ENCODE results near the gene UPK2. TPM values are rescaled to one million over a fixed set of nuclear protein-coding genes. Genes with fewer than 3 reads are reported as not detected.
A peak's percentile ranks its signal among the peaks of the same experiment; 100 is the strongest.

UPK2 gene
- total RNA-seq, 2 experiments from 2014 or later, result not detected

DNA sequence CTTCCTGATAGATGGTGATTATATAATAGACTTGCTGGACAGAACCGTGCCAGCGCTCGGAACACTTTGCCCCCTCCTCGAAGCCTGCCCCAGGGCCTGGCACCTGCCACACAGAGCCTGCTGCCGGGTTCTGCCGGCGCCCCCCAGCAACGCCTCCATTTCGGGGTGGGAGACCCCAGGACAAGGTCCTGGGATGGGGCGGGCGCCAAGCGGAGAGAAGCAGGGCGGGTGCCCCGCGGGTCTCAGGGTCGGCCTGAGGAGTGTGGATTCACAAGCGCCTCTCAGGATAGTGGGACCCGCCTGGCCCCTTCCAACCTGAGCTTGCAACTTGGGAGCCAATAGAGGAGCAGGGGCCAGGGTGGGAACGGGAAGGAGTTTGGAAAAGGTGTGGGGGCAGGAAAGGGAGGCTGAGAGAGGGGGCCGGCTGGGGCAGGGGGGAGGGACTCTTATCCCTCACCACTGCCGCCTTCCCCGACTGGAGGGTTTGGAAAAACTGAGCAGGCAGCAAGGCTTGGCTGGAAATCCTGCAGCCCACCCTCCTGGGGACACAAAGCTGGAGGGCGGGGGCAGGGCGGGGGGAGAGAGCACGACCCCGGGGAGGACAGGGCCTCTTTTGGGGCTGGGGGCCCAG lies 27.1 kb upstream of the UPK2 start:
- Mint-ChIP-seq H3K9me3 (ENCODE audit: insufficient read depth) (no peaks in the 10 kb centered on the region), H3K27me3 (ENCODE audit: low read depth) (no peaks in the 10 kb centered on the region), H3K4me3 (peak overlapping the region; percentile 98), H3K36me3 (ENCODE audit: low read depth) (peaks cover 5% of the 10 kb centered on the region), H3K4me1 (ENCODE audit: low read depth) (peaks cover 47% of the 10 kb centered on the region), H3K27ac (peak overlapping the region; percentile 99)
- ATAC-seq, result peak; percentile 18
- CTCF ChIA-PET, result interaction anchor here (0.9 to 4.9 kb wide), 9 partner anchors 11 to 269 kb away, joined by 3 to 59 read pairs (median 4); partner anchors contain the start of genes DDX6, RPS25 and TRAPPC4
- peak; percentile 59 for DNase-seq
- POLR2A ChIA-PET, result interaction anchor here (0.5 to 4.3 kb wide), 10 partner anchors 11 to 253 kb away, joined by 3 to 43 read pairs (median 4); partner anchors contain the start of gene DDX6

DNA sequence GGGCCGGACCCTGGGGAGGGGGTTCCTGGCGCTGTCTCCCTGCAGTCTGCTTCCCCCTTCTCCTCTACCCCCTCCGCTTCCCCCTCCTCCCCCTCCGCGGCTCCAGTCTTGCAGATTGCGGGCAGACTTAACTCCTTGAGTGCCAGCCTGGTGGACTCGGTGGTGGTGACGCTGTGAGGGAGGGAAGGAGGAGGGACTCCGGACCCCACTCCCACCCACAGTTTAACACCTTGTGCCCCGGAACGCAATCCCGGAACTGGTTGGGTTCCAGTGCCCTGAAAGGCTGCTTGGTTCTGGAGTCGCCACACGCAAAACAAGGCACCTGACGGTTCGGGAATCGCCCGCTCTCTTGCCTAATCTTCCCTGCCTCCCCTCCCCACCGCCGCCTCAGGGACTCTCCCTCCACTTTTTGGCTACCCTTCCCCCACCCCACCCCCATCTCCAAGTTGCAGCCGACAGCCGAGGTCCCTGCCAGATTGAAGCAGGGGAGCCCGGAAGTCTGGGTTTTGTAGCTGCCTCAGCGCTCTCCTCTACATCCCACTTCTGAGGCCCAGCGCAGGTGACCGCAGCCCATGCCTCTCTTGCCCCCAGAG lies 26.5 kb upstream of the UPK2 start:
- POLR2A ChIA-PET, result interaction anchor here (0.5 to 4.3 kb wide), 11 partner anchors 11 to 252 kb away, joined by 3 to 43 read pairs (median 9); partner anchors contain the start of genes DDX6 and HINFP
- H3K4me1 Mint-ChIP-seq (ENCODE audit: low read depth), result peaks cover 47% of the 10 kb centered on the region
- no peaks in the 10 kb centered on the region for H3K36me3 Mint-ChIP-seq (ENCODE audit: low read depth)
- peak overlapping the region; percentile 99 for H3K27ac Mint-ChIP-seq
- H3K4me3 Mint-ChIP-seq, result peak overlapping the region; percentile 98
- CTCF ChIA-PET, result interaction anchor here (0.7 to 4.9 kb wide), 25 partner anchors 12 to 270 kb away, joined by 3 to 61 read pairs (median 4); partner anchors contain the start of genes DDX6, RPS25, SLC37A4 and TRAPPC4
- no peaks in the 10 kb centered on the region for H3K9me3 Mint-ChIP-seq (ENCODE audit: insufficient read depth)
- no peaks in the 10 kb centered on the region for H3K27me3 Mint-ChIP-seq (ENCODE audit: low read depth)
- DNase-seq, result peak; percentile 91
- peak; percentile 21 for ATAC-seq

DNA sequence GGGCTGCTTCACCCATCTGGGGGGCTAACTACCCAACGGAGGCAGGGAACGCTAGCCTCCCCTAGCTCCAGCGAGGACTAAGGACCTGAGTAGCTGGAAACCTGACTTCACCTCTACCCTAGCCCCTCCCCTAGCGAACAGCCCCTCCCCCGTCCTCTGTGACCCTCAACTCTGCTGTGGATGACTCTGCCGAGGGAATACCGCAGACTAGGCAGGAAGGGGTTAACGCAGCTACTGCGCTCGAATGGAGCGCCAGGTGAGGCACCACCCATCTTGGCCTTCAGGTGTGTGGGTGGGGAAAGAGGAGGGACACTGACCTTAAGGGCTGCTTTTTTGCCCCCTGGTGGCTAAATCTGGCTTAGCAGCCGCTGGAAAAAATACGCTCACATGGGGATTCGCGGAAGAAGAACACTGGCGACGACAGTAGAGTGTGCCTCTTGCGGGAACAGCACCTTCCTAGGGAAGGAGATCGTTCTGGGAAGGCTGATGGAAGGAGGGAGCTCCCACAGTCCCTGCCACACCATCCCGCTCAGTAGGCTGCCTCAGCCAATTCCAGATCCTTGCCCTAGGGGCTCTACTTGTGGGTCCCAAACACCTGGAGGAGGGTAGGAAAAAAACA lies 25.9 kb upstream of the UPK2 start:
- Mint-ChIP-seq H3K9me3 (ENCODE audit: insufficient read depth) (no peaks in the 10 kb centered on the region), H3K36me3 (ENCODE audit: low read depth) (no peaks in the 10 kb centered on the region), H3K4me1 (ENCODE audit: low read depth) (peaks cover 47% of the 10 kb centered on the region), H3K27me3 (ENCODE audit: low read depth) (no peaks in the 10 kb centered on the region), H3K4me3 (peak overlapping the region; percentile 98), H3K27ac (peak overlapping the region; percentile 99)
- CTCF ChIA-PET, result interaction anchor here (0.7 to 4.9 kb wide), 28 partner anchors 11 to 271 kb away, joined by 3 to 61 read pairs (median 4); partner anchors contain the start of genes CXCR5, DDX6, RPS25 and SLC37A4
- ATAC-seq (peak; percentile 21), DNase-seq (peak; percentile 93)
- POLR2A ChIA-PET, result interaction anchor here (0.8 to 4.3 kb wide), 10 partner anchors 10 to 191 kb away, joined by 3 to 43 read pairs (median 10); partner anchors contain the start of genes DDX6 and HINFP

DNA sequence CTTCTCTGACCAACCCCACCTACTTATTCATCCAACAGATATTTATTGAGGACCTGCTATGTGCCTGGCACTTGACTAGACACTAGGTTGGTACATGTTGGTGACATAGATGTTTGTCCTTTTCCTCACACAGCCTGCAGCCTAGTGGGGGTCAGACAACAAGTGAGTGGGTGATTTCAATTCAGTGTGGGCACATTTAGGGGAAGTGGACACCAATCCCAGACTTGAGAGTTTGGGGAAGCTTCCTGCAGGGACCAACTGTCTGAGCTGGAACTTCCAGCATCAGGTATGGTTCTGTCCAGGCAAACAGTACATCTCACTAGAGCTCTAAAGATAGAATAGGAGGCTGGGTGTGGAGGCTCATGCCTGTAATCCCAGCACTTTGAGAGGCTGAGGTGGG lies 24.5 kb upstream of the UPK2 start:
- ChIA-PET POLR2A (interaction anchor here (3.9 to 4.3 kb wide), 2 partner anchors 19 to 140 kb away, joined by 19 to 43 read pairs; partner anchors contain the start of gene DDX6), CTCF (interaction anchor here (0.7 to 4.0 kb wide), 7 partner anchors 10 to 242 kb away, joined by 3 to 61 read pairs (median 12); no protein-coding TSS in a partner anchor)
- H3K27ac Mint-ChIP-seq, result no peak overlapping the region
- H3K4me3 Mint-ChIP-seq, result peak overlapping the region; percentile 98
- H3K27me3 Mint-ChIP-seq (ENCODE audit: low read depth), result no peaks in the 10 kb centered on the region
- no peaks in the 10 kb centered on the region for H3K36me3 Mint-ChIP-seq (ENCODE audit: low read depth)
- ATAC-seq (no peak), DNase-seq (no peak)
- H3K4me1 Mint-ChIP-seq (ENCODE audit: low read depth), result peaks cover 42% of the 10 kb centered on the region
- no peaks in the 10 kb centered on the region for H3K9me3 Mint-ChIP-seq (ENCODE audit: insufficient read depth)

DNA sequence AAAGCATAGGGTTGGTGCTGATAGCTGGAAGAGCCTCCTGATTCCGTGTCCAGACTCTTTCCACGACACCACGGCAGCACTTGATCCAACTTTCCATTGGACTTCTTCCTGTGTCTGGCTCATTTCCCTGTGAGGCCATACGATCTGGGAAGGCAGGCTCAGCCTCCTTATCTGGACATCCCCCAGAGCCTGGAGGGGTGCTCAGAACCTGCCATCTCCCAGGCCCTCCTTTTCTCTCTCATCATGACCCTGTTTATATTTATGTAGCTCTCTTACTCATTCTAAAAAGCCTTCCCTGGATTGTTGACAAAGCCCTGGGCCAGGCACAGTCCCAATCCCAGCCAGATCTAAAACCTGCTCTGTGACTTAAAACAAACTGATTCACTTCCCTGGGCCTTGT lies 22.6 kb upstream of the UPK2 start:
- CTCF ChIA-PET, result no interaction called here
- ATAC-seq (no peak), DNase-seq (no peak)
- Mint-ChIP-seq H3K27me3 (ENCODE audit: low read depth) (no peaks in the 10 kb centered on the region), H3K4me1 (ENCODE audit: low read depth) (peaks cover 25% of the 10 kb centered on the region), H3K27ac (no peak overlapping the region), H3K36me3 (ENCODE audit: low read depth) (no peaks in the 10 kb centered on the region), H3K9me3 (ENCODE audit: insufficient read depth) (no peaks in the 10 kb centered on the region), H3K4me3 (no peak overlapping the region)
- POLR2A ChIA-PET, result no interaction called here

DNA sequence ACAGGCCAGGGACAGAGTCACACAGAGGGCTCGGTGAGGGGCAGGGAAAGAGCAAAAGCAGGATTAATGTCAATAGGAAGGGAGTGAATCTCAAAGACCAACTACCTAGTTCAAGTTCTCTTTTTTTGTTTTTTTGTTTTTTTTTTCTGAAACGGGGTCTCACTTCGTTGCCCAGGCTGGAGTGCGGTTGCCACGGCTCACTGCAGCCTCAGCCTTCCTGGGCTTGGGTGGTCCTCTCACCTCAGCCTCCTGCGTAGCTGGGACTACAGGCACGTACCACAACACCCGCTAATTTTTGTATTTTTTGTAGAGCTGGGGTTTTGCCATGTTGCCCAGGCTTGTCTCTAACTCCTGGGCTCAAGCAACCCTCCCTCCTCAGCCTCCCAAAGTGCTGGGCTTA lies 20.7 kb upstream of the UPK2 start:
- Mint-ChIP-seq H3K27me3 (ENCODE audit: low read depth) (no peaks in the 10 kb centered on the region), H3K27ac (no peak overlapping the region), H3K9me3 (ENCODE audit: insufficient read depth) (no peaks in the 10 kb centered on the region), H3K4me1 (ENCODE audit: low read depth) (peaks cover 34% of the 10 kb centered on the region), H3K4me3 (no peak overlapping the region), H3K36me3 (ENCODE audit: low read depth) (no peaks in the 10 kb centered on the region)
- ATAC-seq (no peak), DNase-seq (no peak)
- ChIA-PET POLR2A (interaction anchor here (1.0 kb wide), 1 partner anchor 25 kb away, joined by 3 read pairs; no protein-coding TSS in a partner anchor), CTCF (interaction anchor here (0.9 to 2.4 kb wide), 5 partner anchors 9 to 246 kb away, joined by 3 to 12 read pairs (median 4); partner anchors contain the start of gene UPK2)

DNA sequence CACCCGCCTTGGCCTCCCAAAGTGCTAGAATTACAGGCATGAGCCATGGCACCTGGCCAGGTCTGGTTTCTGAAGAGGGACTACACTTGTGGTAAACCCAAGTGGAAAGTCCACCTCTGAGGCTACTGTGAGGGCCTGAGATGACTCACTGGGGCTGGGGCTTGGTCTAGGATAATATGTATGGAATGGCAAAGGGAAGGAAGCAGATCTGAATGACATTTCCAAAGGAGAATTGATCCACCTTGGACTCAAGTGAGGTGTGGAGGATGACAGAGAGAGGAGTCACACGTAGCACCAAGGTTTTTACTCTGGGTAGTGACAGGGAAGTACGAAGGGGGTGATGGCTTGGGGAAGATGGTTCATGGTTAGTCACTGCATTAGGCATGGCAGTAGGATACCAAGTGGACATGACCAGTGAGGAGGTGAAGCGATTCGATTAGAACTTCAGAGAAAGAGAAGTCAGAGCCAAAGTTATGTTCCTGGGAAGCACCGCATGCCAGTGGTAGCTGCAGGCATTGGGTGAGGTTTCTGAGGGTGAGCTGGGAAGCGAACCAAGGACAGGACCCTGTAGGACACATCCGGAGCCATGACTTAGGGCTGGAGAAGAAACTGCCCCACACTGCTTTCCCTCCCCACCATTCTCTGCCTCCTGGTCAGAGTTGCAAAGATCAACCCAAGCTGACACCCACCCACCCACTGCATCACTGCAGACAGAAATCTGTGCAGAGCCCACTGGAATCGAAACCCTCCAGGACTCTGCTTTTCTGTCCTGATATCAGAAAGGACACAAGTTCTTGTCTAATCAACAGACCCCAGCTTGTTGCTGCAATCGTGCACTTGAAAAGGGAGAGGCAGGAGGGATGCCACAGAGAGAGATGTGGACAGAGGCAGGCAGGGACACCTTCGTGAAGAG lies 17.4 kb upstream of the UPK2 start:
- DNase-seq, result no peak
- H3K9me3 Mint-ChIP-seq (ENCODE audit: insufficient read depth), result no peaks in the 10 kb centered on the region
- no peak for ATAC-seq
- H3K4me3 Mint-ChIP-seq, result no peak overlapping the region
- peaks cover 34% of the 10 kb centered on the region for H3K4me1 Mint-ChIP-seq (ENCODE audit: low read depth)
- ChIA-PET CTCF (interaction anchor here (5.5 kb wide), 1 partner anchor 8 kb away, joined by 61 read pairs; no protein-coding TSS in a partner anchor), POLR2A (no interaction called here)
- H3K36me3 Mint-ChIP-seq (ENCODE audit: low read depth), result no peaks in the 10 kb centered on the region
- H3K27me3 Mint-ChIP-seq (ENCODE audit: low read depth), result no peaks in the 10 kb centered on the region
- peak overlapping the region; percentile 82 for H3K27ac Mint-ChIP-seq

DNA sequence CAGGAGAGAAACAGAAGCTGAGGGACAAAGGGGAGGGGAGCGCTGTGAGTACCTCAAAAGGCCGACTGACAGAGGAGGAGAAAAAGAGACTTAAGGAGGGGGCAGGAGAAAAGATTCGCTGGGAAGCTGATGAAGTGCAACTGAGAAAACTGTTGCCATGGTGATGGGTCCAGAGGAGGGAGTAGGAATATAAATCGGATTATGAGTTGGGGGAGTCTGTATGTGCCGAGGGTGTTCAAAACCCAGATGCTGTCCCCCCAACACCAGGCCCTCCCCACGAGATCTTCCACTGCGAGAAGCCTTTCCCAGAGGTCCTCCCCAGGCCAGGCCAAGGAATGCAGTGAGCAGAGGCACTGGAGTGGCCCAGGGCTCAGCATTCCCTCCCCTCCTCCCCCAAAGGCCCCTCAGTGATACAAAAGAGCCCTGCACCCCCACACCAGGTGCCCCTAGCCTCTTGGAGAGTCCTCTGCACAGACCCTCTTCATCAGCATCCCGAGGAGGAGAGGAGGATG lies 16.6 kb upstream of the UPK2 start:
- Mint-ChIP-seq H3K27me3 (ENCODE audit: low read depth) (no peaks in the 10 kb centered on the region), H3K4me3 (no peak overlapping the region), H3K9me3 (ENCODE audit: insufficient read depth) (no peaks in the 10 kb centered on the region), H3K4me1 (ENCODE audit: low read depth) (peaks cover 35% of the 10 kb centered on the region), H3K36me3 (ENCODE audit: low read depth) (no peaks in the 10 kb centered on the region), H3K27ac (peak overlapping the region; percentile 82)
- ATAC-seq (no peak), DNase-seq (no peak)
- ChIA-PET CTCF (interaction anchor here (0.8 to 5.5 kb wide), 8 partner anchors 9 to 250 kb away, joined by 3 to 61 read pairs (median 4); partner anchors contain the start of gene BCL9L), POLR2A (interaction anchor here (1.1 to 2.2 kb wide), 4 partner anchors 9 to 15 kb away, joined by 3 to 11 read pairs (median 4); partner anchors contain the start of gene BCL9L)

DNA sequence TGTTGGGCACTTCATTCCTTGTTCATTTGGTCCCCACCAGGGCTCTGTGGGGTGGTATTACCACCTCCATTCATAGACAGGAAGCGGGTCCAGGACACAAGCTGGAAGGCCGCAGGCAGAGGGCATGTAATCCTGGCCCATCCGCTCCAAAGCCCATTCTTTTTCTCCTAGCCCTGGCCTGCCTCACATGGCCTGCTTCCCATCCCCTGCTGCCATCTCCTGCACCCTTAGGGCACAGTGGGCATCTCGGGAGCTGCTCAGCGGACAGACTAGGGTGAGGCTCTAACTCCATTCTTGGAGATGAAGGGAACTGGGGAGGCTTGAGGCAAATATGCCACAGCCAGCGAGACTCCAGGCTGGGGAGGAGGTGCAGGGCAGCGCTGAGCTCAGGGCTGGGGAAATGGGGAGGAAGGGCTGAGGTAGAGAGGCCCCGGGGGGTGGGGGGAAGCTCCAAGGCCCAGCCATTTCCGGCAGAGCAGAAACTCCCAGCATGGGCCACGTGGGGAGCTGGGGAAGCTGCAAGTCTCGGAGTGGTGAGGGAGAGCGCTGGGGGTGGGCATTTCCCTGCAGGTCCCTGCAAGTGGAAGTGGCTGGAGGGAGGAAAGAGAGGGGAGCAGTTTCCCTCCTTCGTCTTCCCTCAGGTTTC lies 16.0 kb upstream of the UPK2 start:
- ChIA-PET POLR2A (interaction anchor here (0.5 to 2.2 kb wide), 6 partner anchors 10 to 48 kb away, joined by 3 to 11 read pairs (median 4); partner anchors contain the start of gene BCL9L), CTCF (interaction anchor here (0.6 to 5.5 kb wide), 12 partner anchors 9 to 251 kb away, joined by 3 to 61 read pairs (median 4); partner anchors contain the start of gene BCL9L)
- Mint-ChIP-seq H3K27me3 (ENCODE audit: low read depth) (no peaks in the 10 kb centered on the region), H3K9me3 (ENCODE audit: insufficient read depth) (no peaks in the 10 kb centered on the region), H3K4me3 (peak overlapping the region; percentile 29), H3K4me1 (ENCODE audit: low read depth) (peaks cover 37% of the 10 kb centered on the region), H3K36me3 (ENCODE audit: low read depth) (no peaks in the 10 kb centered on the region), H3K27ac (peak overlapping the region; percentile 82)
- DNase-seq, result peak; percentile 76
- peak; percentile 90 for ATAC-seq

DNA sequence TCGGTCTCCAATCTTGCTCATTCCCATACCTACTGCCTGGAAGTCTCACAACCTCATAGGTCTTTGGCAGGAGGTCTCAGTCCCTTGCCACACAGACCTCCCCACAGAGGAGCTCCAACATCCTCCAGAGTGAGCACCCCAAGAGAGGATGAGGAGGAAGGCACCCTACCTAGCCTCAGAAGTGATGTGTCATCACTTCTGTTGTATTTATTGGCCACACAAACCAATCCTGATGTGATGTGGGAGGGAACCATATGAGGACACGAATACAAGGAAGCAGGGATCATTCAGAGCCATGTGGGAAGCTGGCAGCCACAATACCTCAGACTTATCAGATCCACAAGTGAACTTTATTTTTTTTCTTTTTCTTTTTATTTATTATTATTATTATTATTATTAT lies 9.0 kb upstream of the UPK2 start:
- Mint-ChIP-seq H3K4me3 (no peak overlapping the region), H3K4me1 (ENCODE audit: low read depth) (peaks cover 10% of the 10 kb centered on the region), H3K27ac (no peak overlapping the region), H3K9me3 (ENCODE audit: insufficient read depth) (no peaks in the 10 kb centered on the region), H3K36me3 (ENCODE audit: low read depth) (no peaks in the 10 kb centered on the region), H3K27me3 (ENCODE audit: low read depth) (peaks cover 22% of the 10 kb centered on the region)
- no peak for ATAC-seq
- DNase-seq, result no peak
- CTCF ChIA-PET, result interaction anchor here (1.5 to 1.6 kb wide), 2 partner anchors 9 to 17 kb away, joined by 4 read pairs; partner anchors contain the start of gene UPK2
- POLR2A ChIA-PET, result interaction anchor here (0.8 kb wide), 1 partner anchor 16 kb away, joined by 3 read pairs; no protein-coding TSS in a partner anchor
